PC-3 (cell line): ENCODE results near the gene ABCA7. TPM values are rescaled to one million over a fixed set of nuclear protein-coding genes. Genes with fewer than 3 reads are reported as not detected.

Experiments
- ATAC-seq: fragments of 200-7000 bp; cut with Tn5 transposase; 2 replicates; pipeline ENCODE4 v1.9.1; 2020; ENCODE audit warnings: mild to moderate bottlenecking, moderate library complexity
- BruUV-seq: library from RNA; stranded (reverse); fragments of 400-500 nt; replicated peaks from 2 replicates; lab custom pipeline; 2021; lab: Mats Ljungman, UMichigan
- CTCF ChIA-PET: fragments of 300-600 bp; sonication (Branson Sonifier 250); formaldehyde crosslinking; loops from one replicate; lab custom pipeline; 2022; ENCODE audit warnings: antibody characterized with exemption; lab: Charles Lee
- POLR2A ChIA-PET: fragments of 300-600 bp; sonication (Branson Sonifier 250); formaldehyde crosslinking; loops from one replicate; lab custom pipeline; 2022; ENCODE audit warnings: antibody characterized with exemption; ENCODE audit not compliant: unreplicated experiment; lab: Charles Lee
- DNase-seq: peaks from one replicate; pipeline ENCODE4 v3.0.0-alpha.2; 2015
- H2AFZ ChIP-seq: fragments of 300-600 bp; sonication (generic); 2 replicates; pipeline ENCODE4 v1.6.0; 2016; ENCODE audit warnings: antibody characterized with exemption, low read length
- H3F3A ChIP-seq: fragments of 300-600 bp; sonication (generic); one replicate; pipeline ENCODE4 v1.6.0; 2017; ENCODE audit warnings: antibody characterized with exemption, low read length, control low read depth, mild to moderate bottlenecking; ENCODE audit not compliant: unreplicated experiment
- H3K27ac ChIP-seq: fragments of 300-600 bp; sonication (generic); 2 replicates; pipeline ENCODE4 v1.5.1; 2016; ENCODE audit warnings: mild to moderate bottlenecking, low read length
- H3K27me3 ChIP-seq: fragments of 300-600 bp; sonication (generic); 2 replicates; pipeline ENCODE4 v1.6.1; 2016; ENCODE audit warnings: low read length, mixed read lengths
- H3K36me3 ChIP-seq: fragments of 300-600 bp; sonication (generic); 2 replicates; pipeline ENCODE4 v1.6.1; 2016; ENCODE audit warnings: low read depth, mixed run types, low read length, mixed read lengths
- H3K4me1 ChIP-seq: fragments of 300-600 bp; sonication (generic); 2 replicates; pipeline ENCODE4 v1.5.1; 2016; ENCODE audit warnings: low read length; ENCODE audit not compliant: insufficient read depth
- H3K4me2 ChIP-seq: fragments of 300-600 bp; sonication (generic); 2 replicates; pipeline ENCODE4 v1.6.0; 2016; ENCODE audit warnings: low read length
- H3K4me3 ChIP-seq: fragments of 300-600 bp; sonication (generic); 2 replicates; pipeline ENCODE4 v1.5.1; 2016; ENCODE audit warnings: mild to moderate bottlenecking, low read length, mixed read lengths
- H3K79me2 ChIP-seq: fragments of 300-600 bp; sonication (generic); 2 replicates; pipeline ENCODE4 v1.6.1; 2017; ENCODE audit warnings: low read length, mixed read lengths
- H3K9ac ChIP-seq: fragments of 300-600 bp; sonication (generic); 2 replicates; pipeline ENCODE4 v1.6.0; 2016; ENCODE audit warnings: mild to moderate bottlenecking, low read length
- H3K9me2 ChIP-seq: fragments of 300-600 bp; sonication (generic); replicated peaks from 2 replicates; pipeline ENCODE4 v1.6.1; 2016; ENCODE audit warnings: mixed run types, low read length, mixed read lengths
- H3K9me3 ChIP-seq: fragments of 300-600 bp; sonication (generic); 2 replicates; pipeline ENCODE4 v1.6.1; 2016; ENCODE audit warnings: low read length, mixed read lengths
- H4K20me1 ChIP-seq: fragments of 300-600 bp; sonication (generic); 2 replicates; pipeline ENCODE4 v1.6.1; 2016; ENCODE audit warnings: low read length, mixed read lengths
- EZH2 ChIP-seq: fragments of 300-600 bp; sonication (generic); IDR thresholded peaks from one replicate; pipeline ENCODE4 v1.6.1; 2017; ENCODE audit warnings: antibody characterized with exemption, mild to moderate bottlenecking, low read length; ENCODE audit not compliant: unreplicated experiment
- EZH2phosphoT487 ChIP-seq: fragments of 300-600 bp; sonication (generic); IDR thresholded peaks from 2 replicates; pipeline ENCODE4 v1.6.1; 2018; ENCODE audit warnings: mild to moderate bottlenecking, antibody characterized with exemption, low read length, borderline replicate concordance
- intact Hi-C: fragments of 100-400 bp; cut with micrococcal nuclease; formaldehyde crosslinking; loops from 2 replicates; pipeline ENCODE4 v1.9.0; 2023
- total RNA-seq: library from RNA; depleted of rRNA; stranded (reverse); fragments of >200 nt; gene quantifications from 2 replicates; pipeline ENCODE4 v1.2.3, GENCODE V29; 2014
- TF ChIP-seq, protein P1 (sequence below): fragments of 300-600 bp; sonication (generic); conservative IDR thresholded peaks from 2 replicates; pipeline ENCODE4 v1.5.1; 2017; ENCODE audit warnings: antibody characterized with exemption, low read depth, mild to moderate bottlenecking, low read length

ABCA7 gene
- total RNA-seq, 1 experiment from 2014 or later, result 27.3 TPM

DNA sequence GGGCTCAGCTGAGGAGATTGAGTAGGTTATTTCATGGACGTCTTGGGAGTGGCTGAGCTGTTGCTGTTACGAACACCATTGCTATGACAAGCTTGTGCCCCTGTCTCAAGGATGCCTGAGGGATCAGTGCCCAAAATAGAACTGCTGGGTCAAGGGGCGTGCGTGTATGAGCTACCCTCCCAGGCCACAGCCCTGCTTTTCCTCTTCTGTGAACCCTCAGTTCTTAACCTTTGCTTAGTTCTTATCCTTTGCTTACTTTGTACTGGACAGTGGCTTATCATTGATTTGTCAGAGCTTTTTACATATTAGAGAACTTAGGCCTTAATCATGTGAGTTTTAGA lies 36.1 kb downstream of the ABCA7 start:
- no peaks in the 10 kb centered on the region for H4K20me1 ChIP-seq
- H3K4me2 ChIP-seq, result no peak overlapping the region
- no peak overlapping the region for H3K9ac ChIP-seq
- H3K9me2 ChIP-seq, result no peaks in the 10 kb centered on the region
- H2AFZ ChIP-seq, result no peak overlapping the region
- TF ChIP-seq EZH2phosphoT487 (no peak), EZH2 (no peak)
- TF ChIP-seq, protein P1, sequence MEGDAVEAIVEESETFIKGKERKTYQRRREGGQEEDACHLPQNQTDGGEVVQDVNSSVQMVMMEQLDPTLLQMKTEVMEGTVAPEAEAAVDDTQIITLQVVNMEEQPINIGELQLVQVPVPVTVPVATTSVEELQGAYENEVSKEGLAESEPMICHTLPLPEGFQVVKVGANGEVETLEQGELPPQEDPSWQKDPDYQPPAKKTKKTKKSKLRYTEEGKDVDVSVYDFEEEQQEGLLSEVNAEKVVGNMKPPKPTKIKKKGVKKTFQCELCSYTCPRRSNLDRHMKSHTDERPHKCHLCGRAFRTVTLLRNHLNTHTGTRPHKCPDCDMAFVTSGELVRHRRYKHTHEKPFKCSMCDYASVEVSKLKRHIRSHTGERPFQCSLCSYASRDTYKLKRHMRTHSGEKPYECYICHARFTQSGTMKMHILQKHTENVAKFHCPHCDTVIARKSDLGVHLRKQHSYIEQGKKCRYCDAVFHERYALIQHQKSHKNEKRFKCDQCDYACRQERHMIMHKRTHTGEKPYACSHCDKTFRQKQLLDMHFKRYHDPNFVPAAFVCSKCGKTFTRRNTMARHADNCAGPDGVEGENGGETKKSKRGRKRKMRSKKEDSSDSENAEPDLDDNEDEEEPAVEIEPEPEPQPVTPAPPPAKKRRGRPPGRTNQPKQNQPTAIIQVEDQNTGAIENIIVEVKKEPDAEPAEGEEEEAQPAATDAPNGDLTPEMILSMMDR, result no peak
- DNase-seq, result no peak
- no peak overlapping the region for H3K27ac ChIP-seq
- intact Hi-C loops, result no loop called here
- POLR2A ChIA-PET, result interaction anchor here (0.6 kb wide), 1 partner anchor 10 kb away, joined by 3 read pairs; no protein-coding TSS in a partner anchor
- no peaks in the 10 kb centered on the region for H3K79me2 ChIP-seq
- no peaks in the 10 kb centered on the region; the same call in 1 of the 2 replicates for H3K4me1 ChIP-seq
- H3K9me3 ChIP-seq, result no peaks in the 10 kb centered on the region
- no peaks in the 10 kb centered on the region for H3F3A ChIP-seq
- no peak for ATAC-seq
- CTCF ChIA-PET, result no interaction called here
- H3K36me3 ChIP-seq, result no peaks in the 10 kb centered on the region
- BruUV-seq, result no TSS peak
- no peaks in the 10 kb centered on the region for H3K27me3 ChIP-seq
- H3K4me3 ChIP-seq, result no peak overlapping the region

DNA sequence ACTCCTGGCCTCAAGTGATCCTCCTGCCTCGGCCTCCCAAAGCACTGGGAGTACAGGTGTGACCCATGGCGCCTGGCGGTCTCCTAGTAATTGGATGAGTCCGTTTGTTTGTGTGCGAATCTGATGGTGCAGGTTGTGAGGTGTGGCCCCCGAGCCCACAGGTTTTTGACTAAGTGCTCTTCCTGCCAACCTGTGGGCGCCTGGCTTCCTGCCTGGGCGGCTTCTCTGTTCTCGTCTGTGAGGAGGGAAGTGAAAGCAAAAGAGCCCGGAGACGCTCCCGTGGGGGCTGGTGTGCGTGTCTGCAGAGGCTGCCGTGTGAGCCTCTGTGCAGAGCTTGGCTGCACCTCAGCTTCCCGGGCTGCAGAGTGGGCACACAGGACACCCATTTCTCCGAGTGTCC lies 37.0 kb downstream of the ABCA7 start:
- H4K20me1 ChIP-seq, result no peaks in the 10 kb centered on the region
- no peaks in the 10 kb centered on the region for H3K9me3 ChIP-seq
- POLR2A ChIA-PET, result interaction anchor here (0.6 to 0.7 kb wide), 3 partner anchors 50 to 192 kb away, joined by 3 to 24 read pairs (median 9); partner anchors contain the start of gene CNN2
- peak overlapping the region; percentile 48; the same call in 1 of the 2 replicates for H3K4me3 ChIP-seq
- DNase-seq (peak; percentile 77), ATAC-seq (peak; percentile 48)
- no peaks in the 10 kb centered on the region; the same call in 1 of the 2 replicates for H3K4me1 ChIP-seq
- intact Hi-C loops, result no loop called here
- H2AFZ ChIP-seq, result no peak overlapping the region
- CTCF ChIA-PET, result no interaction called here
- H3K27ac ChIP-seq, result no peak overlapping the region
- no peaks in the 10 kb centered on the region for H3K9me2 ChIP-seq
- no TSS peak for BruUV-seq
- H3F3A ChIP-seq, result no peaks in the 10 kb centered on the region
- H3K4me2 ChIP-seq, result peak overlapping the region; percentile 61
- no peak overlapping the region for H3K9ac ChIP-seq
- H3K27me3 ChIP-seq, result no peaks in the 10 kb centered on the region
- no peaks in the 10 kb centered on the region for H3K79me2 ChIP-seq
- H3K36me3 ChIP-seq, result no peaks in the 10 kb centered on the region
- TF ChIP-seq, protein P1, result no peak
- TF ChIP-seq EZH2phosphoT487 (no peak), EZH2 (no peak)

GRCh38 chr19:1079566-1080111 lies 39.7 kb downstream of the ABCA7 start:
- Histone ChIP-seq H3K4me3 (no peak overlapping the region), H3K79me2 (no peaks in the 10 kb centered on the region), H3K9ac (no peak overlapping the region), H4K20me1 (no peaks in the 10 kb centered on the region), H3F3A (no peaks in the 10 kb centered on the region), H3K36me3 (no peaks in the 10 kb centered on the region), H3K9me3 (no peaks in the 10 kb centered on the region), H3K4me2 (no peak overlapping the region), H3K9me2 (no peaks in the 10 kb centered on the region), H2AFZ (no peak overlapping the region), H3K27me3 (no peaks in the 10 kb centered on the region), H3K4me1 (no peaks in the 10 kb centered on the region; the same call in 1 of the 2 replicates), H3K27ac (no peak overlapping the region)
- ChIA-PET CTCF (no interaction called here), POLR2A (no interaction called here)
- no peak for TF ChIP-seq EZH2phosphoT487
- TF ChIP-seq, protein P1, result no peak
- TF ChIP-seq EZH2, result no peak
- intact Hi-C loops, result no loop called here
- DNase-seq (no peak), ATAC-seq (no peak)
- no TSS peak for BruUV-seq
